Stimulated activated CD4-positive, alpha-beta T cell treated with anti-CD3 and anti-CD28 coated beads, Interleukin-1b, Interleukin-23, amount 100 ng/mL, for 48 hours (primary cell): ENCODE results near the gene EVC2.

Source experiments
- DNase-seq: peaks from one replicate; pipeline ENCODE4 v3.0.0-alpha.2; 2020

EVC2 gene

GRCh38 chr4:5660185-5660584 lies 48.2 kb downstream of the EVC2 start:
- DNase-seq = no peak

GRCh38 chr4:5658974-5659373 lies 49.4 kb downstream of the EVC2 start:
- no peak for DNase-seq

GRCh38 chr4:5656415-5656814 lies 51.9 kb downstream of the EVC2 start:
- DNase-seq = no peak

GRCh38 chr4:5654791-5655190 lies 53.6 kb downstream of the EVC2 start:
- no peak for DNase-seq

GRCh38 chr4:5651089-5651488 lies 57.3 kb downstream of the EVC2 start:
- no peak for DNase-seq

GRCh38 chr4:5650040-5650439 lies 58.3 kb downstream of the EVC2 start:
- no peak for DNase-seq

- no peak for DNase-seq
Measured at GRCh38 chr4:5647351-5647750, 61.0 kb downstream of the EVC2 start.

- no peak for DNase-seq
Measured at GRCh38 chr4:5640096-5640495, 68.3 kb downstream of the EVC2 start.

GRCh38 chr4:5639556-5639955 lies 68.8 kb downstream of the EVC2 start:
- DNase-seq = no peak

GRCh38 chr4:5638976-5639375 lies 69.4 kb downstream of the EVC2 start:
- DNase-seq = no peak

- no peak for DNase-seq
Measured at GRCh38 chr4:5638316-5638715, 70.0 kb downstream of the EVC2 start.

GRCh38 chr4:5636766-5637670 lies 71.3 kb downstream of the EVC2 start:
- no peak for DNase-seq

- no peak for DNase-seq
Measured at GRCh38 chr4:5635826-5636195, 72.5 kb downstream of the EVC2 start.

GRCh38 chr4:5632571-5632970 lies 75.8 kb downstream of the EVC2 start:
- no peak for DNase-seq

GRCh38 chr4:5632066-5632440 lies 76.3 kb downstream of the EVC2 start:
- DNase-seq = no peak

- no peak for DNase-seq
Measured at GRCh38 chr4:5631352-5632065, 76.8 kb downstream of the EVC2 start.

- DNase-seq = no peak
Measured at GRCh38 chr4:5630762-5631161, 77.6 kb downstream of the EVC2 start.

GRCh38 chr4:5629542-5629941 lies 78.8 kb downstream of the EVC2 start:
- no peak for DNase-seq

GRCh38 chr4:5626913-5627312 lies 81.4 kb downstream of the EVC2 start:
- no peak for DNase-seq

- DNase-seq = no peak
Measured at GRCh38 chr4:5622596-5622995, 85.8 kb downstream of the EVC2 start.

- no peak for DNase-seq
Measured at GRCh38 chr4:5619913-5620625, 88.3 kb downstream of the EVC2 start.

GRCh38 chr4:5618051-5618960 lies 90.1 kb downstream of the EVC2 start:
- DNase-seq = no peak
